ENCODE results near the gene HES6. TPM values are rescaled to one million over a fixed set of nuclear protein-coding genes. Genes with fewer than 3 reads are reported as not detected.

HES6 gene, protein sequence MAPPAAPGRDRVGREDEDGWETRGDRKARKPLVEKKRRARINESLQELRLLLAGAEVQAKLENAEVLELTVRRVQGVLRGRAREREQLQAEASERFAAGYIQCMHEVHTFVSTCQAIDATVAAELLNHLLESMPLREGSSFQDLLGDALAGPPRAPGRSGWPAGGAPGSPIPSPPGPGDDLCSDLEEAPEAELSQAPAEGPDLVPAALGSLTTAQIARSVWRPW
- total RNA-seq (2014; rRNA removed; shearing (Covaris generic)): 44.9 and 46.1 TPM in 2 replicates

DNA sequence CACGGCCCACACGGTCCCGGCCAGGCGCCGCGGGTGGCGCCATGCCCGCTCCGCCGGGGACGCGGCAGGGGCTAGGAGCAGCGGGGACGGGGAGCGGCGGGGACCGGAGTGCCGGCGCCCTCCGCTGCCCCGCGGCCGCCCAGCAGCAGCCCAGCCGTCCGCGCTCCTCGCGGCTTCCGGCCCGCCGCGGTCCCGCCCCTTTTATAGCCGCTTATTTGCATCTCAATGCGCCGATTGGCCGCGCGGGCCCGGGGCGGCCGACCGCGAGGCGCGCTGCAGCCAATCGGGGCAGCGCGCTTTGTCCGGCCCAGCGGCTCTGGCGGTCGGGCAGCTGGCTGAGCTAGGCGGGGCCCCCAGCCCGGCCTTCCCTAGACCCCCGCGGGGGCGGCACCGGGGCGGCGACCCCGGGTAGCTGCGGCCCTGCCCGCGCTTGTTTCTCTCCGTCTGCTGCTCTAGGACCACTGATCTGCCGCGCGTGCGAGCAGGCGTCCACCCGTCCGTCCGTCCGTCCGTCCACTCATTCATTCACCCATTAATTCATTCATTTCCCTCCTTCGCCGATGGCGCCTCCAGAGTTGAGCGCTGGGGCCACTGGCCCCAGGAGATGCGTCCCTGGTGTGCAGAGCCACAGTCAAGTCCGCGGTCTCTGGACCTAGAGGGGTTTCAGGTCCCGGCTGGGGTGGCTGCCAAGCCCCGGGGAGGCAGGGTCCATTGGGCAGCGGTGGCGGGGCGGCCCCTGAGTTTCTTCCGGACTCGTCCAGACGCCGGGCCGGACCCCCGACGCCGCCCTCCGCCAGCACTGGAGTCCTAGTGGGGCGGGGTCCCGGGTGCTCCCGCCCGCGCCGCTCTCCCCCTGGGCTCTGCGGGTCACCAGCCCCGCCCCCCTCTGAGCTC is at the start of gene HES6:
HES6 (minus strand) TSS at position 176 of the 894 bp plus-strand sequence; CDS start at position 43, 133 bp downstream.
- peak within 1 kb of the TSS; percentile 96 for H3K27ac ChIP-seq

DNA sequence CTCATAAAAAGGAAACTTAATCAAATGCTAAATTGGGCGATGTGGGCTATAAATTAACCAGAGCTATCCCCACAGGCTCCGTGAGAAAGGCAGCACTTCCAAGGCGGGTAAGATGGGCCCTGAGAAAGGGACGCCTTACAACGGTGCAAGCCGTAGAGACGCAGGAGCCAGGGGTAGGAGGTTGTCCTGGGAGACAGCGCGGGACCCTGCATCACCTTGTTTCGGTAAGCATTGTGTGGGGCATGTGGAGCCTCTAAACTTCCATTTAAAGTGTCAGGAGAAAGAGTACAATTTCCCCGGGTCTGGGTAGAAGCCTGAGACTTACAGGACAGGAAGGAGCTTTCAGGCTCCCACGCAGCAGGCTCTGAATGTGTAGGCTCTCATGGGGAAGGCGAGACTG is 49.7 kb upstream of the HES6 start:
- no peaks in the 10 kb centered on the region for H3K9me3 ChIP-seq (replicated peaks)

More for the DNA sequence above, at the start of gene HES6:
- no peaks in the 10 kb centered on the region for H3K36me3 ChIP-seq
- peaks cover 28% of the 10 kb centered on the region for H3K4me1 ChIP-seq
- peak; percentile 92 to 96 for DNase-seq
- H3K4me3 ChIP-seq: peak within 1 kb of the TSS; percentile 81
- no peaks in the 10 kb centered on the region for H3K9me3 ChIP-seq (replicated peaks)
- no peaks in the 10 kb centered on the region for H3K27me3 ChIP-seq

DNA sequence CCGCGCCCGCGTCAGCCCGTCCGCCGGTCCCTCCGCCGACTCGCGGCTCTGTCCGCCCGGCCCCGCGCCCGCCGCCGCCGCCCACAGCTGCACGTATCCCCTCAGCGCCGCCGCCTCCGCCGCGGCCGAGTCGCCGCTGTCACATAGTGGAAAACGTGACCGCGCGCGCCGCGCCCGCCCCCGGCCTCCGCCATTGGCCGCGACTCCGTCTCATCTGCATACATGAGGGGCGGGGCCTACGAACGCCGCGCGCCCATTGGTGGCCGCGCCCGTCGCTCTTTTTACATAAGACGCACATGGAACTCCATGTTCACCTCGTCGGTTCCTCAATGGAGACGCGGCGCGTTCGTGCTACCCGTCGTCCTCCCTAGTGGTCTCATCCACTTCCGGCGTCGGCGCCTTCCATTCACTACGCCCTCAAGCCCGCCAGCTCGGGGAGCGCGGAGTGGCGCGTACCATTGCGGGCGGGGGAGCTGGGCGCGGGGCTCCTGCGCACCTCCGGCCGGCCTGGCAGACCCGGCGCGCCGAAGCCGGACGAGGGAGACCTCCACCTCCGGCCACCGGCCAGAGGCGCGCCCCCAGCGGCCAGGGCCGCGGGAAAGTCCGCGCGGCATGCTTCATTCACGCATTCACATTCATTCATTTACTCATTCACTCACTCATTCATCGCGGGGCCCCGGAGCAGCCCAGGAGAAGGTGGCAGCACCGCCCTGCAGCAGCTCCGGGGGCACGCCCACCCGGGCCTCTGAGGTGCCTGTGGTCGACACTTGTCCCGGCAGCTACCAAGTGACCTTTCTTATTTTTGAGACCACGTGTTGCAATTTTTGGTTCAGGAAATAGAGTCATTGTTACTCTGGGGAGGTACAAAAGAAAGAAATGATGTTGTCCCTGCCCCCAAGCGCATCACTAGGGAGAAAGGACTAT is 49.1 kb upstream of the HES6 start:
- peak; percentile 99 for DNase-seq
- Histone ChIP-seq H3K4me3 (peak overlapping the region; percentile 63), H3K36me3 (no peaks in the 10 kb centered on the region), H3K9me3 (replicated peaks) (no peaks in the 10 kb centered on the region), H3K27ac (peak overlapping the region; percentile 36; the same call in 1 of the 2 replicates), H3K4me1 (peaks cover 31% of the 10 kb centered on the region), H3K27me3 (0 out of 2 replicates have a peak, but pooled peaks cover 3% of the 10 kb centered on the region)

More for the DNA sequence above, 49.7 kb upstream of the HES6 start:
- Histone ChIP-seq H3K4me3 (peak overlapping the region; percentile 63), H3K27ac (no peak overlapping the region), H3K36me3 (no peaks in the 10 kb centered on the region), H3K4me1 (peaks cover 31% of the 10 kb centered on the region), H3K27me3 (0 out of 2 replicates have a peak, but pooled peaks cover 7% of the 10 kb centered on the region)
- DNase-seq: no peak

DNA sequence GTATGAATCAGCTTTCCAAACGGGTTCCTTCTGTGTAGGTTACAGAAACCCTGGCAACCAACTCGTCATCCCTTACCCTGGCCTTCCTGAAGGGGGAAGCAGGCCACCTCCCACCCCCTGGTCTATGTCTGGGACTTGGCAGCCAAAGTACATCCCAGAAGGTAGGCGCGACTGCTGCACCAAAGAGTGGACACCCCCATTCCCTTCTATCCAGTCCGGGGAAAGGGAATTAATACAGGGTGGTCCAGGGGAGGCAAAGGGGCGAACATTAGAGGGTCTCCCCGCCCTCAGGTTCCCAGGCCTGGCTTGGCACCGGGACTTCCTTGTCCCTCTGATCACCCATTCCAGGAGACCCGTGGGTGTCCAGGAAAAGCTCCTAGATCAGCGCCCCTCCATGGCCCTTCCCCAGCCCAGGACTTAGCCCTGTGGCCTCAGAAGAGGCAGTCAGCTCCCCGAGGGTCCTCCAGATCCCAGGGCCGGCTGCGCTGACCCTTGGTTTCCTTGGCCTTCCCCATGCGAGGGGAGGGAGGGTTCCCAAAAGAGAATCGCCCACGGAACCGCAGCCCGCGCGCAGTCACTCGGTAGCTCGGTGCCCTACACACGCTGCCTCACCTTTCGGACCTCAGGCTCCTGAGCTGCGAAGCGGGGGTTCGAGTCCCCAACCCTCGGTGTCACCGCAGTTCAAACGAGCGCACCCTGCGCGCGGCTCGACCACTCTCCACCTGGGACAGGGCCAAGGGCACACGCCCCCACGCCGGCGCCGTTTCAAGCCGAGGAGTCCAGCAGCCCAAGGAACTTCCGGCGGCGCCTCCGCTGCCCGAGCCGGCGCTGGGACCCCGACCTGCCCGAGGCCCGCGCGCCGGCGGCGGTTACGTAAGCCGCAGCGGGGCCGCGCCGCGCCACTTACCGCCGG is 48.2 kb upstream of the HES6 start, which contains the start of gene PER2:
PER2 (minus strand) TSS at position 874 of the 913 bp plus-strand sequence. CDS start 10,674 bp downstream, outside the sequence.
- Histone ChIP-seq H3K9me3 (replicated peaks) (no peaks in the 10 kb centered on the region), H3K27ac (peak within 1 kb of the TSS; percentile 71), H3K4me3 (peak within 1 kb of the TSS; percentile 63), H3K27me3 (0 out of 2 replicates have a peak, but pooled peaks cover 3% of the 10 kb centered on the region), H3K36me3 (no peaks in the 10 kb centered on the region), H3K4me1 (peaks cover 31% of the 10 kb centered on the region)
- DNase-seq: peak; percentile 59 to 63

DNA sequence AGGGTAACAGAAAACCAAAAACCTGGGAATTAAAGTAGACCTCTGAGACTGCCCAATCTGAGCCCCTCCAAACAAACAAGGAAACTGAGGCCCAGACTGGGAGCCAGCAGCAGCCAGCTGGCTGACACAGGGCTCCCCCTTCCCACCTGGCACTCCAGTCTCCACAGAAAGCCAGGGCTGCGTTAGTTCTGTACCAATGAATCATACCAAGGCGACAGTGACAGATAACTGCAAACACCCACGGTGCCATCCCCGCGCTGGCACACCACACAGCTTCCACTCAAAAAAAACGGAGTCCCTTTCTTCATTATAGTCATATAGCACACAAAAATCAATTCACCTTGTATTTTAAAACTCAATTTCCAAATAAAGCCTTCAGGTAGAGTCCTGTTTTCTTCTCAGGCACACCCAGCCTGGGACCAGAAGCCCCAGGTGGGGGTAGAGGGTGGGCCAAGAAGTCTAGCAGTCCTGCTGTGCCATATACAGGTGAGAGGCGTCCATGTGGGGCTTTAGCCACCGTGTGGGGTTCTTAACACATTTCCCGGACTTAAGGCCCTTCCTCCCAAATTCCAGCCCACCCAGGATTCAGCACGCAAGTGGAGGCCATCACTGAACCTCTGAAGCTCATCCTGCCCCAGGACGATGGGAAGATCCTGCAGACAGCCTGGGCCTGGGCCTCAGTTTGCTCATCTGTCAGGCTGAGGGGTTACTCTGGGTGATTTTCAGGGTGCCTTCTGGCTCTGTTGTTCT is 47.3 kb upstream of the HES6 start:
- no peaks in the 10 kb centered on the region for H3K36me3 ChIP-seq

DNA sequence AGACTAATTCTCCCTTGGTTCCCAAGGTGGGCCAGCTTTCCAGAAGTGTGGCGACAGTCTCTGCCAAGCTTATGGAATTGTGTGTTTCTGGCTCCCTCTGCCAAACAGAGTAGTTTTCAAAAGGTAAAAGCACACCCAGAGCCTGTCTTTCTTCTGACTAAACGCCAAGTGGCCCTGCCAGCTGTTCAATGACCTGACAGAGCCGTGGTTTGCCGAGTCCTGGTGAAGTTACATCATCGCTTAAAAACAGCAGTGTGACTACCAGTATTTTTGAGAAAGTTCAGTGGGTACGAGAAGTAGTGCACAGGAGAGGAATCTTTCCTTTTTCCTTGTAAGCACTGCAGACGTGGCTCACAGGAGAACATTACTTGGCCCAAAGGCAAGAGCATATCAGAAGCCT is 46.7 kb upstream of the HES6 start:
- H3K27me3 ChIP-seq: 0 out of 2 replicates have a peak, but pooled peaks cover 3% of the 10 kb centered on the region
- H3K4me1 ChIP-seq: peaks cover 31% of the 10 kb centered on the region
- H3K9me3 ChIP-seq (replicated peaks): no peaks in the 10 kb centered on the region
- no peaks in the 10 kb centered on the region for H3K36me3 ChIP-seq
- H3K4me3 ChIP-seq: peak overlapping the region; percentile 63; the same call in 1 of the 2 replicates
- peak; percentile 86 to 90 for DNase-seq
- peak overlapping the region; percentile 71 for H3K27ac ChIP-seq

More for the DNA sequence above, 47.3 kb upstream of the HES6 start:
- peak overlapping the region; percentile 71 for H3K27ac ChIP-seq
- 0 out of 2 replicates have a peak, but pooled peaks cover 3% of the 10 kb centered on the region for H3K27me3 ChIP-seq
- peak in 1 of 2 experiments; percentile 17 for DNase-seq
- H3K9me3 ChIP-seq (replicated peaks): no peaks in the 10 kb centered on the region
- peaks cover 31% of the 10 kb centered on the region for H3K4me1 ChIP-seq
- H3K4me3 ChIP-seq: peak overlapping the region; percentile 63

DNA sequence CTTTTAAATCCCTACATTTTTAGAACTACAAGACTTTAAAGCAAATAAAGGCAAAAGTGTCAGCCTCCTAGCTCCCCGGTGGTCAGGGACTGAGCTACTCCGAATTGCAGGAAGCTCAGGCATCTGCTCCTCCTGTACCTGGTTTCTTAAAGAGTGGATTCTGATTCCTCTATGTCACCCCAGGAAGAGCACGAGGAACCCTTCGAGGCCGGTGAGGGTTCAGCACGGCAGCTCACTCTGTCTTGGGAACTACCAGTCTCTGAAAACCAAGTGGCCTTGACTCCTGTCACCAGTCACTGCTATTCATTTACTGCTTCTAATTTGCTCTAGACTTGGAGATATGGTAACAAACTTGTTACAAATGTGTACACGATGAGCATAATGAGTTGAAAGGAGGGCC is 46.3 kb upstream of the HES6 start:
- Histone ChIP-seq H3K27me3 (0 out of 2 replicates have a peak, but pooled peaks cover 3% of the 10 kb centered on the region), H3K4me1 (peaks cover 31% of the 10 kb centered on the region), H3K4me3 (no peak overlapping the region), H3K9me3 (replicated peaks) (no peaks in the 10 kb centered on the region), H3K27ac (peak overlapping the region; percentile 71), H3K36me3 (no peaks in the 10 kb centered on the region)
- DNase-seq: no peak

DNA sequence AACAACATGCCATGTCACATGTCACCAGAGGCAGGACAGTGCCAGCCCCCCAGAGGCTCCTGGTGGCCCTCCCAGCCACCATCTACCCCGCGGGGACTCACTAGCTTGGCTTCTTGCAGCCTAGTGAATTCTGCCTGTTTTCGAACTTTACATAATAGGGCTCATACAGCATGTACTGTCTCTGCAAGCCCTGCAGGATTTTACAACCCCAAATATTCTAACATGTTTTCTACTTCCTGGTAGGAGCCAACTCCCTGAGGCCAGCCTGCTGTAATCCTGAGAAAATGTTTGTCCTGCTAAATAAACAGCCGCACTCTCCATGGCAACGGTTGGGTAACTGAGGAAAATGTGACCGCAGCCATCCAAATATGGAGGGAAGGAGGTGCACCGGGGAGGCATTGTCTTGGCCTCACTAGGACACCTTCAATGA is 45.8 kb upstream of the HES6 start:
- Histone ChIP-seq H3K4me3 (no peak overlapping the region), H3K27ac (peak overlapping the region; percentile 71), H3K36me3 (no peaks in the 10 kb centered on the region), H3K4me1 (peaks cover 31% of the 10 kb centered on the region), H3K27me3 (0 out of 2 replicates have a peak, but pooled peaks cover 3% of the 10 kb centered on the region), H3K9me3 (replicated peaks) (no peaks in the 10 kb centered on the region)
- DNase-seq: peak; percentile 75 to 76

DNA sequence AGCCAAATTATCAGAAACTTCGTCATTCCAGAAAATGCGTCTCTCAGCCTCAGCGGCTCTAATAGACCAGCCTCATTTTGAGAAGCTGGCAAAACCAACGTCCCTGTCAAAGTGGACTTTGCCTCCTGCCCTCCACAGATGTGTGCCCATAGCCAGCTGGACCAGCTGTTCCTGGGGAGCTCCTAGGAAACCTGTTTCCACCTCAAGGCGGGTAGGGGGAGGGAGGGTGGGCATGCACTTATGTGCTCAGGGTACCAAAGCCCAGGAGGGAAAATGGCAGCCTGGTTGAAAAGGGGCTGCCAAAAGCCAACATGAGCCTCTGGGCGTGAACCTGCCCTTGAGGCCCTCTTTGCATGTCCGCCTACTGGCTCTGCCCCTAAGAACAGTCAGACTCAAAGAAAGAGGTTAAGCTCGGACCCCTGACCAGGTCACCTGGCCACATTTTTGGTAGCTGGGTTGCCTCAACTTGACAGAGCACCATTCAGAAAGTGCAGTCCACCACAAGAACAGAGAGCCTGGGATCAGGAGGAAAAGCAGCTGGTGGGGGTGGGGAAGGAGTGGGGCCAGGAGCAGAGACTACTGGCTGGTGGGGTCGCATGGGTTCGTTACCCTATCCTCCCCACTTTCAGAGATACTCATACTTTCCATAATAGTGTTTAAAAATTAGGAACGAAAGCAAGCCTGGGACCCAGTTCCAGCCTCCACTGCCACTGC is 45.1 kb upstream of the HES6 start:
- H3K27ac ChIP-seq: no peak overlapping the region
- H3K4me1 ChIP-seq: peaks cover 26% of the 10 kb centered on the region
- no peaks in the 10 kb centered on the region for H3K36me3 ChIP-seq
- no peak for DNase-seq
- 0 out of 2 replicates have a peak, but pooled peaks cover 3% of the 10 kb centered on the region for H3K27me3 ChIP-seq
- H3K4me3 ChIP-seq: no peak overlapping the region
- H3K9me3 ChIP-seq (replicated peaks): no peaks in the 10 kb centered on the region

DNA sequence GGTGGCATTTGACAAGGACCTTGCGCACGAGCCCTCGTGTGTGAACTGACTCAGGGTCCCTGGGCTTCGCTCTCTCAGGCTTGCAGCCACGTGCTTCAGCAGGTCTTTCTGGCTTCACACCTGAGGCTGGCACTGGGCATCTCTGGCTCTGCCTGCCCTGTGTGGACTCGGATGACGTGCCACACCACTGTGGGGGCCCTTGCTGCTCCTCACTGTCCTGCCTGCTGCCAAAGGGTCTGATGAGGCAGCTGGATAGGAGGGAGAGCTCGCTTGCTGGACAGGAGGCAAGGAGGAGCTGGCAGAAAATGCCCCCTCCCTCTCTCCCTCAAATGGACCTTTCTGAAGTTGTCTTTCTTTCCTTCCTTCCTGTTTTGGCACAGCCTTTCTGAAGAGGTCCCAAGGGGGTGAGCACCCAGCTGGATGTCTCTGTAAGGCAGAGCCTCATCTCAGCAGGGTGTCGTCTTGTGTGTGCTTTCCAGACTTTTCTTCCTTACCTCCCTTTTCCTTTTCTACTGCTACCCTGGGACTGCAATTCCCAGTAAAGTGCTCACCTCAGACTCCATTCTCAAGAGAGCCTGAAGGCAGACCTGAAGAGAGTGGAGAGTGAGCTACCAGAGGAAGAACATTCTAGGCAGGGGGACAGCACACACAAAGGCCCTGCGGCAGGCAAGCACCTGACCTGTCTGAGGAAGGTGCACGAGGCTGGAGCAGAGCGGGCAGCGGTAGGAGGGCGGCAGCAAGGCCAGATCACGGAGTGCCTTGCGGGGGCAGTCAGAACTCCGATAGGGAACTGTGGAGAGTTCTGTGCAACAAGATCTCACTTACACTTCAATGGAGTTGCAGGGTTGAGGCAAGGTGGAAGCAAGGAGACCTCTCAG is 43.3 kb upstream of the HES6 start:
- H3K4me1 ChIP-seq: peaks cover 26% of the 10 kb centered on the region

DNA sequence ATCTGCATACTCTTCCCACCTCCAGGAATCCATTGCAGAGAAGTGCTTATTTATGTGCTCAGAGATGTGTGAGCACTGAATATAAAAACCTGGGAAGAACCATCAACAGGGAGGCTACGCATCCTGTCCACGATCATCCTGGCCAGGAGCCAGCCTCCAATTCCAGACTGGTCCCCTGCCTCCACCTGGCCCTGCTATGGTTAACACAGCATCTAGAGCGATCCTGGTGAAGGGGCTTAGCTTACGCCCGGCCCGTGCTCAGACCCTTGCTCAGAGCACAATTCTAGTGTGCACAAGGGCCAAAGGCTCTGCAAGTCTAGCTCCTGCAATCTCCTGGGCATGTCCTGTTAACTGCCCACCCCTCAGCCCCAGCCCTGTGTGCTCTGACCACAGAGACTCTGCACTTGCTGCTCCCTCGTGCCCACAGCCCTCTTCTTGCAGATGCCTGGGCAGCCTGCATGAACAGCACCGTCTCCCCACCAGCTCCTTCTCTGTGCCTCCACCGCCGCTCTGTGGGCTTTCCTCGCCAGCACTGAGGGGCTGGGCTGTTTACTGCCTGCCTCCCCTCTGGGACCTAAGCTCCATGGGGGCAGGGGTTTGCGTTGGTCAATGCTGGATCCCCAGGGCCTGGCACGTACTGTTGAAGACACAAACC is 42.1 kb upstream of the HES6 start:
- no peak overlapping the region for H3K27ac ChIP-seq
- peaks cover 18% of the 10 kb centered on the region for H3K4me1 ChIP-seq
- no peaks in the 10 kb centered on the region; the same call in 1 of the 2 replicates for H3K36me3 ChIP-seq
- H3K27me3 ChIP-seq: no peaks in the 10 kb centered on the region
- no peak overlapping the region for H3K4me3 ChIP-seq
- DNase-seq: no peak
- no peaks in the 10 kb centered on the region for H3K9me3 ChIP-seq (replicated peaks)

More for the DNA sequence above, 43.3 kb upstream of the HES6 start:
- Histone ChIP-seq H3K27ac (no peak overlapping the region), H3K27me3 (no peaks in the 10 kb centered on the region), H3K36me3 (no peaks in the 10 kb centered on the region), H3K9me3 (replicated peaks) (no peaks in the 10 kb centered on the region), H3K4me3 (no peak overlapping the region)
- no peak for DNase-seq
